Astrocyte (in vitro differentiated cells and primary cell): ENCODE measurements around the gene AKAP11. TPM values are rescaled to one million over a fixed set of nuclear protein-coding genes. Genes with fewer than 3 reads are reported as not detected.

Source experiments
- DNase-seq: peaks from one replicate; pipeline ENCODE4 v3.0.0-alpha.2; 2010; ENCODE audit warnings: low read depth
- FAIRE-seq: peaks from 2 replicates; lab custom pipeline; 2011; peaks lifted over from hg19 to GRCh38; lab: Jason Lieb, UNC
- H2AFZ ChIP-seq: 2 replicates; pipeline ENCODE4 v1.6.0; 2012; ENCODE audit warnings: low read depth, low read length, inconsistent platforms
- H3K27ac ChIP-seq: 2 replicates; pipeline ENCODE4 v1.5.1; 2011; ENCODE audit warnings: low read depth, low read length, inconsistent platforms
- H3K27me3 ChIP-seq: 2 replicates; pipeline ENCODE4 v1.6.0; 2011; ENCODE audit warnings: low read length, inconsistent platforms; ENCODE audit not compliant: insufficient read depth
- H3K36me3 ChIP-seq: 2 replicates; pipeline ENCODE4 v1.5.1; 2011; ENCODE audit warnings: low read length, inconsistent platforms; ENCODE audit not compliant: insufficient read depth
- H3K4me1 ChIP-seq: 2 replicates; pipeline ENCODE4 v1.5.1; 2011; ENCODE audit warnings: low read length, inconsistent platforms; ENCODE audit not compliant: insufficient read depth
- H3K4me2 ChIP-seq: 2 replicates; pipeline ENCODE4 v1.6.0; 2012; ENCODE audit warnings: low read length, inconsistent platforms
- H3K4me3 ChIP-seq: 2 replicates; pipeline ENCODE4 v1.5.1; 2011; ENCODE audit warnings: low read depth, mild to moderate bottlenecking, low read length, inconsistent platforms; ENCODE audit not compliant: insufficient read depth
- H3K79me2 ChIP-seq: 2 replicates; pipeline ENCODE4 v1.6.0; 2012; ENCODE audit warnings: mild to moderate bottlenecking, low read length, inconsistent platforms; ENCODE audit not compliant: insufficient read depth
- H3K9ac ChIP-seq: 2 replicates; pipeline ENCODE4 v1.6.0; 2012; ENCODE audit warnings: mild to moderate bottlenecking, low read length, inconsistent platforms
- H3K9me3 ChIP-seq: 2 replicates; pipeline ENCODE4 v1.5.1; 2012; ENCODE audit warnings: low read depth, mild to moderate bottlenecking, low read length, inconsistent platforms; ENCODE audit not compliant: insufficient read depth
- H4K20me1 ChIP-seq: 2 replicates; pipeline ENCODE4 v1.6.0; 2012; ENCODE audit warnings: low read length, inconsistent platforms; ENCODE audit not compliant: insufficient read depth
- H3K27ac Mint-ChIP-seq: one replicate; pipeline ENCODE4 v1.8.0; 2021; ENCODE audit warnings: mild to moderate bottlenecking, mixed read lengths; ENCODE audit not compliant: unreplicated experiment
- H3K27me3 Mint-ChIP-seq: one replicate; pipeline ENCODE4 v1.8.0; 2021; ENCODE audit warnings: low read depth, mixed read lengths; ENCODE audit not compliant: unreplicated experiment
- H3K36me3 Mint-ChIP-seq: one replicate; pipeline ENCODE4 v1.8.0; 2021; ENCODE audit warnings: low read depth, mixed read lengths; ENCODE audit not compliant: unreplicated experiment
- H3K4me1 Mint-ChIP-seq: one replicate; pipeline ENCODE4 v1.8.0; 2021; ENCODE audit warnings: low read depth, mixed read lengths; ENCODE audit not compliant: unreplicated experiment
- H3K4me3 Mint-ChIP-seq: one replicate; pipeline ENCODE4 v1.8.0; 2021; ENCODE audit warnings: mild to moderate bottlenecking, moderate library complexity, mixed read lengths; ENCODE audit not compliant: unreplicated experiment
- H3K9me3 Mint-ChIP-seq: one replicate; pipeline ENCODE4 v1.8.0; 2021; ENCODE audit warnings: mild to moderate bottlenecking, mixed read lengths; ENCODE audit not compliant: unreplicated experiment
- EZH2 ChIP-seq: IDR thresholded peaks from 2 replicates; pipeline ENCODE4 v1.6.1; 2012; ENCODE audit warnings: mild to moderate bottlenecking, low read length, inconsistent platforms; ENCODE audit not compliant: insufficient read depth
- total RNA-seq: library from RNA; stranded (reverse); gene quantifications from 2 replicates; pipeline ENCODE4 v1.2.1, GENCODE V29; 2021
- TF ChIP-seq, protein P1 (sequence below): IDR thresholded peaks from 2 replicates; pipeline ENCODE4 v1.5.1; 2011; ENCODE audit warnings: low read depth, mild to moderate bottlenecking, inconsistent platforms, low read length, moderate library complexity; ENCODE audit not compliant: insufficient read depth

AKAP11 gene
- total RNA-seq, 1 donor from 2014 or later, result 29.7 TPM

- Mint-ChIP-seq H3K36me3 (peaks cover 2% of the 10 kb centered on the region), H3K27ac (no peak overlapping the region), H3K27me3 (no peaks in the 10 kb centered on the region), H3K4me3 (no peak overlapping the region), H3K4me1 (peaks cover 5% of the 10 kb centered on the region), H3K9me3 (no peaks in the 10 kb centered on the region)
- Histone ChIP-seq H2AFZ (no peak overlapping the region), H3K4me2 (no peak overlapping the region), H3K4me1 (no peaks in the 10 kb centered on the region), H3K9ac (no peak overlapping the region), H3K4me3 (no peak overlapping the region), H3K79me2 (no peaks in the 10 kb centered on the region), H3K27ac (no peak overlapping the region), H3K36me3 (peaks cover 2% of the 10 kb centered on the region), H4K20me1 (no peaks in the 10 kb centered on the region), H3K9me3 (no peaks in the 10 kb centered on the region), H3K27me3 (no peaks in the 10 kb centered on the region)
- no peak for DNase-seq
- TF ChIP-seq, protein P1, sequence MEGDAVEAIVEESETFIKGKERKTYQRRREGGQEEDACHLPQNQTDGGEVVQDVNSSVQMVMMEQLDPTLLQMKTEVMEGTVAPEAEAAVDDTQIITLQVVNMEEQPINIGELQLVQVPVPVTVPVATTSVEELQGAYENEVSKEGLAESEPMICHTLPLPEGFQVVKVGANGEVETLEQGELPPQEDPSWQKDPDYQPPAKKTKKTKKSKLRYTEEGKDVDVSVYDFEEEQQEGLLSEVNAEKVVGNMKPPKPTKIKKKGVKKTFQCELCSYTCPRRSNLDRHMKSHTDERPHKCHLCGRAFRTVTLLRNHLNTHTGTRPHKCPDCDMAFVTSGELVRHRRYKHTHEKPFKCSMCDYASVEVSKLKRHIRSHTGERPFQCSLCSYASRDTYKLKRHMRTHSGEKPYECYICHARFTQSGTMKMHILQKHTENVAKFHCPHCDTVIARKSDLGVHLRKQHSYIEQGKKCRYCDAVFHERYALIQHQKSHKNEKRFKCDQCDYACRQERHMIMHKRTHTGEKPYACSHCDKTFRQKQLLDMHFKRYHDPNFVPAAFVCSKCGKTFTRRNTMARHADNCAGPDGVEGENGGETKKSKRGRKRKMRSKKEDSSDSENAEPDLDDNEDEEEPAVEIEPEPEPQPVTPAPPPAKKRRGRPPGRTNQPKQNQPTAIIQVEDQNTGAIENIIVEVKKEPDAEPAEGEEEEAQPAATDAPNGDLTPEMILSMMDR, result no peak
- no peak for TF ChIP-seq EZH2
- no peak for FAIRE-seq
Observed at GRCh38 chr13:42232671-42233070, 39.3 kb upstream of the AKAP11 start.

DNA sequence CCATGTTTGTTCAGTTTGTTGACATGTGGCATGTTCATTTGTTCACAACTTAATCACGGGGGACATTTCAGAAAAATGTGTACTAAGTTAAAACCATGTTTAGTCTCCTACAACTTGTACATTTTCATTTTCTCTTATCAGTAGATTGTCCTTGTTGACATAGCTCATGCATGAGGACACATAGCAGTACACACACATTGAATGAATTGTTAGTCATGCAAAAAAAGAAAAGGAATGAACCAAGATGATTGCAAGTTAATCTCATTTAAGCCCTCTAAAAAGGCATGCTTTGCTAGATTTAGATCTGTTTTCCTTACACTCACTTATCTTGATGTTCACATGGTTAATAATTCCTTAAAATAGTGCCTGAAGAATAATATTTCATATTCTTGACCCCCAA, 38.2 kb upstream of the AKAP11 start:
- Histone ChIP-seq H3K36me3 (peaks cover 2% of the 10 kb centered on the region), H3K27me3 (no peaks in the 10 kb centered on the region), H3K4me2 (no peak overlapping the region), H4K20me1 (no peaks in the 10 kb centered on the region), H3K27ac (no peak overlapping the region), H3K79me2 (no peaks in the 10 kb centered on the region), H3K9ac (no peak overlapping the region), H2AFZ (no peak overlapping the region), H3K4me1 (no peaks in the 10 kb centered on the region), H3K9me3 (no peaks in the 10 kb centered on the region), H3K4me3 (no peak overlapping the region)
- H3K4me1 Mint-ChIP-seq, result peaks cover 7% of the 10 kb centered on the region
- H3K36me3 Mint-ChIP-seq, result peaks cover 2% of the 10 kb centered on the region
- H3K9me3 Mint-ChIP-seq, result no peaks in the 10 kb centered on the region
- FAIRE-seq, result peak; percentile 32
- H3K27me3 Mint-ChIP-seq, result no peaks in the 10 kb centered on the region
- no peak for DNase-seq
- TF ChIP-seq, protein P1, result no peak
- no peak for TF ChIP-seq EZH2
- no peak overlapping the region for H3K4me3 Mint-ChIP-seq
- no peak overlapping the region for H3K27ac Mint-ChIP-seq

DNA sequence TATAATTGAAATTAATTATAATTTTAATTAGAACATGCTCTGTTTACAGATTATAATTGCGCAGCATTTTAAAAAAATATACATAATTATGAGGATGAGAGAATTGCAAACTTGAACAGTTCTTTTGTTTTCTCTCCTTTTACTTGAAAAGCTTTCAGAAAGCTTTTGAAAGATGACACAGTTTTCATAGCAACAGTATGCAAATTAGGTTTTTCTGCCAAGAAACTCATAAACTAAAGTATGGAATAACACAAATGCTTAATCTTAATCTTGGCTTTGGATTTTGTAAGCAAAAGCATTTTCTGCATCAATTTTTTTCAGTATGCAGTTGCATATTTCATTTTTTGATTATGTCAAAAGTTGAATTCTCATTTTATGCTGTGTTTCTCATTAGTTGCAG, 32.8 kb upstream of the AKAP11 start:
- Histone ChIP-seq H2AFZ (no peak overlapping the region), H3K4me1 (no peaks in the 10 kb centered on the region), H3K9ac (no peak overlapping the region), H3K9me3 (no peaks in the 10 kb centered on the region), H4K20me1 (no peaks in the 10 kb centered on the region), H3K4me3 (no peak overlapping the region), H3K4me2 (no peak overlapping the region), H3K36me3 (no peaks in the 10 kb centered on the region), H3K27ac (no peak overlapping the region), H3K27me3 (no peaks in the 10 kb centered on the region), H3K79me2 (no peaks in the 10 kb centered on the region)
- Mint-ChIP-seq H3K27me3 (no peaks in the 10 kb centered on the region), H3K27ac (peak overlapping the region; percentile 35), H3K9me3 (no peaks in the 10 kb centered on the region), H3K4me1 (peaks cover 15% of the 10 kb centered on the region), H3K4me3 (no peak overlapping the region), H3K36me3 (peaks cover 3% of the 10 kb centered on the region)
- FAIRE-seq, result no peak
- peak; percentile 3 for DNase-seq
- TF ChIP-seq EZH2, result no peak
- TF ChIP-seq, protein P1, result no peak
